WTC11 (cell line): ENCODE data around the gene SAPCD2. TPM values are rescaled to one million over a fixed set of nuclear protein-coding genes. Genes with fewer than 3 reads are reported as not detected.

Experiments
- ATAC-seq: fragments of 200-7000 bp; cut with Tn5 transposase; 2 replicates; pipeline ENCODE4 v1.10.0; 2021; ENCODE audit warnings: mild to moderate bottlenecking, moderate library complexity
- CTCF ChIA-PET: fragments of 300-600 bp; sonication (Branson Sonifier 250); formaldehyde crosslinking; loops from one replicate; lab custom pipeline; 2021; ENCODE audit warnings: antibody characterized with exemption; lab: Charles Lee
- POLR2A ChIA-PET: fragments of 350-600 bp; sonication (Branson Sonifier 250); formaldehyde crosslinking; loops from one replicate; lab custom pipeline; 2021; ENCODE audit warnings: antibody characterized with exemption; lab: Charles Lee
- DNase-seq: peaks from one replicate; pipeline ENCODE4 v3.0.0; 2021; ENCODE audit warnings: low spot score
- H3K27ac Mint-ChIP-seq: 2 replicates; pipeline ENCODE4 v1.8.0; 2021; ENCODE audit warnings: mixed read lengths
- H3K27me3 Mint-ChIP-seq: 2 replicates; pipeline ENCODE4 v1.8.0; 2021; ENCODE audit warnings: low read depth, mild to moderate bottlenecking, moderate library complexity, mixed read lengths
- H3K36me3 Mint-ChIP-seq: 2 replicates; pipeline ENCODE4 v1.8.0; 2021; ENCODE audit warnings: mixed read lengths
- H3K4me1 Mint-ChIP-seq: 2 replicates; pipeline ENCODE4 v1.8.0; 2022; ENCODE audit warnings: mixed read lengths
- H3K4me3 Mint-ChIP-seq: 2 replicates; pipeline ENCODE4 v1.8.0; 2021; ENCODE audit warnings: mild to moderate bottlenecking, moderate library complexity, mixed read lengths
- H3K9me3 Mint-ChIP-seq: 2 replicates; pipeline ENCODE4 v1.8.0; 2021; ENCODE audit warnings: mixed read lengths
- ATF1 ChIP-seq: sonication (generic); formaldehyde crosslinking; IDR thresholded peaks from 2 replicates; pipeline ENCODE4 v1.8.1; 2023; ENCODE audit warnings: mild to moderate bottlenecking, moderate library complexity, missing genetic modification reagents
- CBFB ChIP-seq: sonication (generic); formaldehyde crosslinking; IDR thresholded peaks from 2 replicates; pipeline ENCODE4 v1.8.1; 2022; ENCODE audit warnings: mild to moderate bottlenecking, low read depth, missing genetic modification reagents
- CREB1 ChIP-seq: sonication (generic); formaldehyde crosslinking; IDR thresholded peaks from 2 replicates; pipeline ENCODE4 v1.8.0; 2023; ENCODE audit warnings: mild to moderate bottlenecking, missing genetic modification reagents
- E2F1 ChIP-seq: sonication (generic); formaldehyde crosslinking; IDR thresholded peaks from 2 replicates; pipeline ENCODE4 v1.8.0; 2022; ENCODE audit warnings: mild to moderate bottlenecking, missing genetic modification reagents
- EMX1 ChIP-seq: fragments of 250-450 bp; sonication (Bioruptor Pico); IDR thresholded peaks from 2 replicates; pipeline ENCODE4 v1.8.0; 2021; ENCODE audit warnings: mild to moderate bottlenecking
- GABPB1 ChIP-seq: sonication (generic); formaldehyde crosslinking; IDR thresholded peaks from 2 replicates; pipeline ENCODE4 v1.8.1; 2023; ENCODE audit warnings: mild to moderate bottlenecking, missing genetic modification reagents
- GRHL2 ChIP-seq: fragments of 250-450 bp; sonication (Bioruptor Pico); IDR thresholded peaks from 2 replicates; pipeline ENCODE4 v1.8.0; 2022; ENCODE audit warnings: mild to moderate bottlenecking, moderate library complexity; ENCODE audit not compliant: insufficient replicate concordance, severe bottlenecking
- HMGA2 ChIP-seq: fragments of 250-450 bp; sonication (Bioruptor Pico); IDR thresholded peaks from 2 replicates; pipeline ENCODE4 v1.4.0; 2021; ENCODE audit warnings: mild to moderate bottlenecking, moderate library complexity
- HMGXB4 ChIP-seq: sonication (generic); formaldehyde crosslinking; IDR thresholded peaks from 2 replicates; pipeline ENCODE4 v1.8.1; 2023; ENCODE audit warnings: mild to moderate bottlenecking, moderate library complexity, missing genetic modification reagents
- IRF1 ChIP-seq: sonication (generic); formaldehyde crosslinking; IDR thresholded peaks from 2 replicates; pipeline ENCODE4 v1.8.0; 2023; ENCODE audit warnings: missing genetic modification reagents
- JUN ChIP-seq: sonication (generic); formaldehyde crosslinking; IDR thresholded peaks from 2 replicates; pipeline ENCODE4 v1.8.0; 2023; ENCODE audit warnings: mild to moderate bottlenecking, missing genetic modification reagents
- NFATC4 ChIP-seq: fragments of 250-450 bp; sonication (Bioruptor Pico); IDR thresholded peaks from 2 replicates; pipeline ENCODE4 v1.9.0; 2021; ENCODE audit warnings: mild to moderate bottlenecking
- NFE2L1 ChIP-seq: sonication (generic); formaldehyde crosslinking; IDR thresholded peaks from 2 replicates; pipeline ENCODE4 v1.8.1; 2023; ENCODE audit warnings: missing genetic modification reagents
- RELA ChIP-seq: sonication (generic); formaldehyde crosslinking; IDR thresholded peaks from 2 replicates; pipeline ENCODE4 v1.8.1; 2022; ENCODE audit warnings: missing genetic modification reagents, mild to moderate bottlenecking, borderline replicate concordance
- TCF7 ChIP-seq: sonication (generic); formaldehyde crosslinking; IDR thresholded peaks from 2 replicates; pipeline ENCODE4 v1.8.0; 2022; ENCODE audit warnings: mild to moderate bottlenecking, low read depth, missing genetic modification reagents, moderate library complexity
- TEAD1 ChIP-seq: sonication (generic); formaldehyde crosslinking; IDR thresholded peaks from 2 replicates; pipeline ENCODE4 v1.8.0; 2022; ENCODE audit warnings: mild to moderate bottlenecking, missing genetic modification reagents
- ZNF232 ChIP-seq: sonication (generic); formaldehyde crosslinking; IDR thresholded peaks from 2 replicates; pipeline ENCODE4 v1.8.0; 2022; ENCODE audit warnings: mild to moderate bottlenecking, missing genetic modification reagents
- ZNF317 ChIP-seq: sonication (generic); formaldehyde crosslinking; IDR thresholded peaks from 2 replicates; pipeline ENCODE4 v1.8.1; 2023; ENCODE audit warnings: low read depth, mild to moderate bottlenecking, moderate library complexity, missing genetic modification reagents, borderline replicate concordance
- ZNF423 ChIP-seq: fragments of 250-450 bp; sonication (Bioruptor Pico); IDR thresholded peaks from 2 replicates; pipeline ENCODE4 v2.1.2; 2022; ENCODE audit warnings: mild to moderate bottlenecking, moderate library complexity
- ZNF532 ChIP-seq: fragments of 250-450 bp; sonication (Bioruptor Pico); IDR thresholded peaks from 2 replicates; pipeline ENCODE4 v1.9.0; 2021; ENCODE audit warnings: mild to moderate bottlenecking, borderline replicate concordance
- ZNF671 ChIP-seq: fragments of 250-450 bp; sonication (Bioruptor Pico); IDR thresholded peaks from 2 replicates; pipeline ENCODE4 v1.8.0; 2021; ENCODE audit warnings: mild to moderate bottlenecking
- total RNA-seq: library from RNA; stranded (reverse); gene quantifications from 3 replicates; pipeline ENCODE4 v1.2.3, GENCODE V29; 2021

SAPCD2 gene
- total RNA-seq, 1 experiment from 2014 or later, result 67.0 TPM

- TF ChIP-seq GRHL2 (CRISPR knock-in tag), result no peak
These were observed 19.1 kb downstream of the SAPCD2 start (continued) for GRCh38 chr9:137051145-137051724.

- Mint-ChIP-seq H3K27me3 (peaks cover 56% of the 10 kb centered on the region), H3K4me3 (no peak overlapping the region), H3K4me1 (peaks cover 6% of the 10 kb centered on the region; the same call in 1 of the 2 replicates), H3K27ac (no peak overlapping the region), H3K36me3 (no peaks in the 10 kb centered on the region), H3K9me3 (no peaks in the 10 kb centered on the region)
- TF ChIP-seq NFATC4 (CRISPR knock-in tag), result no peak
- TF ChIP-seq NFE2L1 (CRISPR knock-in tag), result no peak
- no peak for TF ChIP-seq ZNF423 (CRISPR knock-in tag)
- no peak for TF ChIP-seq ATF1 (CRISPR knock-in tag)
- no peak for TF ChIP-seq EMX1 (CRISPR knock-in tag)
- TF ChIP-seq E2F1, result no peak
- no peak for TF ChIP-seq ZNF532 (CRISPR knock-in tag)
- no peak for TF ChIP-seq IRF1 (CRISPR knock-in tag)
- no peak for TF ChIP-seq TEAD1 (CRISPR knock-in tag)
- no peak for TF ChIP-seq CBFB
- TF ChIP-seq TCF7 (CRISPR knock-in tag), result no peak
- no peak for TF ChIP-seq CREB1 (CRISPR knock-in tag)
- TF ChIP-seq ZNF317, result no peak
- TF ChIP-seq ZNF232 (CRISPR knock-in tag), result no peak
- TF ChIP-seq HMGXB4 (CRISPR knock-in tag), result no peak
- TF ChIP-seq ZNF671 (CRISPR knock-in tag), result no peak
- TF ChIP-seq JUN (CRISPR knock-in tag), result no peak
- no peak for TF ChIP-seq RELA
- TF ChIP-seq HMGA2 (CRISPR knock-in tag), result no peak
- TF ChIP-seq GABPB1, result no peak
- DNase-seq (no peak), ATAC-seq (no peak)
- POLR2A ChIA-PET, result no interaction called here
- CTCF ChIA-PET, result interaction anchor here (1.4 to 3.4 kb wide), 7 partner anchors 16 to 242 kb away, joined by 4 to 179 read pairs (median 17); partner anchors contain the start of genes ABCA2, MAN1B1, RNF224 and SAPCD2
These were observed 19.8 kb downstream of the SAPCD2 start for GRCh38 chr9:137050570-137050969.
